AG10803 (cell line): Measurements from ENCODE around the gene SELENOK.

Source experiments
- DNase-seq: peaks from one replicate; pipeline ENCODE4 v3.0.0; 2010; ENCODE audit warnings: low read depth
- H3K4me3 ChIP-seq: 2 replicates; pipeline ENCODE4 v1.5.1; 2011; ENCODE audit warnings: mild to moderate bottlenecking, low read length, control low read depth
- CTCF ChIP-seq: conservative IDR thresholded peaks from 2 replicates; pipeline ENCODE4 v1.5.1; 2011; ENCODE audit warnings: mild to moderate bottlenecking, low read length, control low read depth, inconsistent platforms

Gene SELENOK

GRCh38 chr3:53891497-53892285, at the start of gene SELENOK:
Gene SELENOK, minus strand, starts transcription at chr3:53891859.
- H3K4me3 ChIP-seq = peak within 1 kb of the TSS; percentile 84
- TF ChIP-seq CTCF = no peak
- peak; percentile 99 for DNase-seq

GRCh38 chr3:53941184-53941583, 49.5 kb upstream of the SELENOK start:
- no peak for TF ChIP-seq CTCF
- peak; percentile 38 for DNase-seq
- H3K4me3 ChIP-seq = no peak overlapping the region

- H3K4me3 ChIP-seq = no peak overlapping the region
- DNase-seq = no peak
- TF ChIP-seq CTCF = no peak
These were observed 49.0 kb upstream of the SELENOK start for GRCh38 chr3:53940623-53941022.

- no peak for DNase-seq
- no peak for TF ChIP-seq CTCF
- no peak overlapping the region for H3K4me3 ChIP-seq
These were observed 48.2 kb upstream of the SELENOK start for GRCh38 chr3:53939813-53940212.

GRCh38 chr3:53939086-53939582, 47.5 kb upstream of the SELENOK start:
- TF ChIP-seq CTCF = no peak
- no peak for DNase-seq
- no peak overlapping the region for H3K4me3 ChIP-seq

- TF ChIP-seq CTCF = peak; percentile 90
- DNase-seq = peak; percentile 49
- H3K4me3 ChIP-seq = no peak overlapping the region
These were observed 47.0 kb upstream of the SELENOK start for GRCh38 chr3:53938645-53939044.

GRCh38 chr3:53936347-53936746, 44.7 kb upstream of the SELENOK start:
- H3K4me3 ChIP-seq = no peak overlapping the region
- no peak for TF ChIP-seq CTCF
- DNase-seq = no peak
